Fibroblast of lung (primary cell): Measurements from ENCODE around the gene RIPOR1.

ENCODE experiments used
- EZH2 ChIP-seq: IDR thresholded peaks from 2 replicates; pipeline ENCODE4 v1.5.1; 2012; ENCODE audit warnings: low read length, control low read depth, mild to moderate bottlenecking; ENCODE audit errors: missing control alignments
- TF ChIP-seq, protein P1 (sequence below), 2 donors: IDR thresholded peaks in 1 of 2; conservative IDR thresholded peaks in 1 of 2; 1 replicate in 1 of 2; 2 replicates in 1 of 2; pipeline ENCODE4 v1.5.1; 2011 to 2012; ENCODE audit warnings: low read length in 2 of 2, control low read depth in 1 of 2, inconsistent platforms in 1 of 2, low read depth in 1 of 2, mild to moderate bottlenecking in 1 of 2

- TF ChIP-seq, protein P1, sequence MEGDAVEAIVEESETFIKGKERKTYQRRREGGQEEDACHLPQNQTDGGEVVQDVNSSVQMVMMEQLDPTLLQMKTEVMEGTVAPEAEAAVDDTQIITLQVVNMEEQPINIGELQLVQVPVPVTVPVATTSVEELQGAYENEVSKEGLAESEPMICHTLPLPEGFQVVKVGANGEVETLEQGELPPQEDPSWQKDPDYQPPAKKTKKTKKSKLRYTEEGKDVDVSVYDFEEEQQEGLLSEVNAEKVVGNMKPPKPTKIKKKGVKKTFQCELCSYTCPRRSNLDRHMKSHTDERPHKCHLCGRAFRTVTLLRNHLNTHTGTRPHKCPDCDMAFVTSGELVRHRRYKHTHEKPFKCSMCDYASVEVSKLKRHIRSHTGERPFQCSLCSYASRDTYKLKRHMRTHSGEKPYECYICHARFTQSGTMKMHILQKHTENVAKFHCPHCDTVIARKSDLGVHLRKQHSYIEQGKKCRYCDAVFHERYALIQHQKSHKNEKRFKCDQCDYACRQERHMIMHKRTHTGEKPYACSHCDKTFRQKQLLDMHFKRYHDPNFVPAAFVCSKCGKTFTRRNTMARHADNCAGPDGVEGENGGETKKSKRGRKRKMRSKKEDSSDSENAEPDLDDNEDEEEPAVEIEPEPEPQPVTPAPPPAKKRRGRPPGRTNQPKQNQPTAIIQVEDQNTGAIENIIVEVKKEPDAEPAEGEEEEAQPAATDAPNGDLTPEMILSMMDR (conservative IDR thresholded peaks at IDR 0.05 in 1 of 2, IDR thresholded peaks at IDR 0.05 in 1 of 2; ENCODE audit: low read depth in 1 of 2, low read length in 2 of 2) = no peak
- TF ChIP-seq EZH2 = no peak
These were observed 2.4 kb upstream of the RIPOR1 start for GRCh38 chr16:67526149-67526791.
